GM23338 (cell line): ENCODE measurements around the gene ZFP92.

Source experiments
- CTCF ChIP-seq, 2 experiments: fragments of 200-600 bp in 1 of 2; sonication (generic) in 1 of 2; conservative IDR thresholded peaks; 2 replicates each; pipeline versions ENCODE4 v1.5.1 to v1.6.1; 2016 to 2017; ENCODE audit warnings: antibody characterized with exemption in 2 of 2, low read depth in 2 of 2, mild to moderate bottlenecking in 2 of 2, moderate library complexity in 1 of 2
- EZH2 ChIP-seq: fragments of 200-600 bp; sonication (generic); IDR thresholded peaks from one replicate; pipeline ENCODE4 v1.8.0; 2017; ENCODE audit warnings: antibody characterized with exemption, mild to moderate bottlenecking, low read depth; ENCODE audit not compliant: unreplicated experiment

DNA sequence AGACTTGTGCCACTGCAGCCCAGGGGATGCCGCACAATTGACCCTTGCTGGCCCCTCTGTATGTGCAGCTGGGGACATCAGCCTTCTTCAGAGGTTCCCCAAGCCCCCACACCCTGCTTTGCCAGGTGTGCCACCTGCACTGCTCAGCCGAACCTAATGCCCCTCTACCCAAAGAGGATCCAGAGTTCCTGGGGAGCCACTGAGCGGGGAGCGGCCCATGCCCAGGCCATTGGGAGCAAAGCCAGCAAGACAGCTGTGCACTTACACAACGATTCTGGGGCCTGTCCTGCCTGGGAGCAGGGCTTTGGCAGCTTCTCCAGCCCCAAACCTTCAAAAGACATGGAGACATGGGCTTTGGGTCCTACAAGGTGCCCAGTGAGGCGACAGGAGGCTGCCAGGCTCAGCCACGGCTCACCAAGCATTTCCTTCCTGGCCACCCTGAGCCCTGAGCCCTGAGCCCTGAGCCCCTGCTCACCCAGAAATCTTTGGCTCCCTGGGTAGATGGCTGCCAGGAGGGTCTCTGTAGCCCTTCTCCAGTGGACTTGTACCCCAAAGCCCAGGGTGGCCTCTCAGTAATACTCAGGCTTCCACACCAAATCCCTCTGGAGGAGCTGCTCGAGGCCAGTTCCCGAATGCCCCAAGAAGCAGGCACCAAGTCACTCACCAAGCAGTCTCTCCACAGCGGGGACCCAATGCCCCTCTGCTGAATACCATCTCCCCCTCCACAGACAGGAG lies 23.1 kb upstream of the ZFP92 start:
- no peak for TF ChIP-seq CTCF (conservative IDR thresholded peaks at IDR 0.05; ENCODE audit: low read depth in 2 of 2)
- no peak for TF ChIP-seq EZH2
